Transverse colon (tissue), 4 donors: ENCODE data around the gene DNAJB11. TPM values are rescaled to one million over a fixed set of nuclear protein-coding genes. Genes with fewer than 3 reads are reported as not detected.

ENCODE experiments used
- DNase-seq: peaks from one replicate; pipeline ENCODE4 v3.0.0-alpha.2; 2019
- H3K27ac ChIP-seq, 4 donors: fragments of 200-600 bp; sonication (generic); 2 replicates each; pipeline ENCODE4 v1.5.1; 2016 to 2018; ENCODE audit warnings: inconsistent platforms in 4 of 4
- H3K27me3 ChIP-seq: fragments of 200-600 bp; sonication (generic); 2 replicates; pipeline ENCODE4 v1.5.1; 2017; ENCODE audit warnings: inconsistent platforms
- H3K36me3 ChIP-seq, 4 donors: fragments of 200-600 bp; sonication (generic); 2 replicates each; pipeline ENCODE4 v1.5.1; 2017 to 2019; ENCODE audit warnings: inconsistent platforms in 4 of 4
- H3K4me1 ChIP-seq, 4 donors: fragments of 200-600 bp; sonication (generic); 2 replicates each; pipeline ENCODE4 v1.5.1; 2017 to 2020; ENCODE audit warnings: inconsistent platforms in 4 of 4
- H3K4me3 ChIP-seq, 4 donors: fragments of 200-600 bp; sonication (generic); 1 replicate in 1 of 4; 2 replicates in 3 of 4; pipeline versions ENCODE4 v1.5.1 to v1.6.1; 2017 to 2019; ENCODE audit warnings: inconsistent platforms in 4 of 4
- H3K9me3 ChIP-seq, 2 donors: fragments of 200-600 bp; sonication (generic); 2 replicates each; pipeline ENCODE4 v1.5.1; 2017 to 2019; ENCODE audit warnings: inconsistent platforms in 2 of 2
- EP300 ChIP-seq: sonication (generic); formaldehyde crosslinking; IDR thresholded peaks from one replicate; pipeline ENCODE4 v1.6.1; 2017; ENCODE audit warnings: antibody characterized with exemption, low read depth
- POLR2A ChIP-seq: fragments of 450-650 bp; IDR thresholded peaks from one replicate; pipeline ENCODE4 v1.6.1; 2016; ENCODE audit warnings: antibody characterized with exemption, mild to moderate bottlenecking, moderate library complexity
- POLR2AphosphoS5 ChIP-seq, 3 donors: sonication (generic); formaldehyde crosslinking; IDR thresholded peaks; one replicate each; pipeline ENCODE4 v1.6.1; 2016; ENCODE audit warnings: antibody characterized with exemption in 3 of 3
- WGBS, 2 donors: methylation state at CpG; one replicate each; pipeline ENCODE4 v1.1.5; 2018; ENCODE audit warnings: low coverage in 1 of 2; 5-methylcytosine and 5-hydroxymethylcytosine counted together
- in situ Hi-C, 4 donors: fragments of 200-750 bp; cut with MboI; loops; one replicate each; pipeline versions ENCODE4 v1.15.0 to v1.15.1; 2017; ENCODE audit warnings: low sequenced_read_pairs in 3 of 4, low pct_ligation_motif_present in 1 of 4, low pct_unique_long_range_greater_than_20kb in 1 of 4
- intact Hi-C: fragments of 100-400 bp; cut with DNase I; formaldehyde crosslinking; loops from one replicate; pipeline ENCODE4 v1.15.1; 2023; ENCODE audit warnings: low total_unique reads
- total RNA-seq, 4 donors: library from RNA; depleted of rRNA; stranded (reverse); fragments of >200 nt; gene quantifications; one replicate each; pipeline ENCODE4 v1.1.0, GENCODE V29; 2016
- TF ChIP-seq, protein P1 (sequence below), 5 experiments: fragments of 200-600 bp in 3 of 5; fragments of 450-650 bp in 2 of 5; sonication (generic) in 3 of 5; IDR thresholded peaks; 1 replicate in 2 of 5; 2 replicates in 3 of 5; pipeline ENCODE4 v1.5.1; 2016 to 2017; ENCODE audit warnings: antibody characterized with exemption in 5 of 5, inconsistent platforms in 3 of 5, mild to moderate bottlenecking in 2 of 5, moderate library complexity in 1 of 5

The DNAJB11 gene
- total RNA-seq, 4 donors from 2014 or later = 15.7 to 50.0 (median 29.4) TPM

- no peak for DNase-seq
- H3K9me3 ChIP-seq = no peaks in the 10 kb centered on the region
- H3K27me3 ChIP-seq = no peaks in the 10 kb centered on the region
- TF ChIP-seq EP300 (no peak), POLR2AphosphoS5 (IDR thresholded peaks at IDR 0.05) (no peak), POLR2A (no peak)
- TF ChIP-seq, protein P1, sequence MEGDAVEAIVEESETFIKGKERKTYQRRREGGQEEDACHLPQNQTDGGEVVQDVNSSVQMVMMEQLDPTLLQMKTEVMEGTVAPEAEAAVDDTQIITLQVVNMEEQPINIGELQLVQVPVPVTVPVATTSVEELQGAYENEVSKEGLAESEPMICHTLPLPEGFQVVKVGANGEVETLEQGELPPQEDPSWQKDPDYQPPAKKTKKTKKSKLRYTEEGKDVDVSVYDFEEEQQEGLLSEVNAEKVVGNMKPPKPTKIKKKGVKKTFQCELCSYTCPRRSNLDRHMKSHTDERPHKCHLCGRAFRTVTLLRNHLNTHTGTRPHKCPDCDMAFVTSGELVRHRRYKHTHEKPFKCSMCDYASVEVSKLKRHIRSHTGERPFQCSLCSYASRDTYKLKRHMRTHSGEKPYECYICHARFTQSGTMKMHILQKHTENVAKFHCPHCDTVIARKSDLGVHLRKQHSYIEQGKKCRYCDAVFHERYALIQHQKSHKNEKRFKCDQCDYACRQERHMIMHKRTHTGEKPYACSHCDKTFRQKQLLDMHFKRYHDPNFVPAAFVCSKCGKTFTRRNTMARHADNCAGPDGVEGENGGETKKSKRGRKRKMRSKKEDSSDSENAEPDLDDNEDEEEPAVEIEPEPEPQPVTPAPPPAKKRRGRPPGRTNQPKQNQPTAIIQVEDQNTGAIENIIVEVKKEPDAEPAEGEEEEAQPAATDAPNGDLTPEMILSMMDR (IDR thresholded peaks at IDR 0.05) = no peak
- intact Hi-C loops = no loop called here
- no peak overlapping the region for H3K4me3 ChIP-seq
- in situ Hi-C loops = loop anchor here (25.0 kb wide), 2 partner anchors 209 to 559 kb away; partner anchors contain the start of gene RFC4 (in 2 of the 4)
- WGBS, 2 donors = 74 to 83% methylated on average over 7 of the region's 7 CpGs
- H3K27ac ChIP-seq = no peak overlapping the region
- peaks cover 0 to 4% (median 0%) of the 10 kb centered on the region in 4 donors for H3K4me1 ChIP-seq
- no peaks in the 10 kb centered on the region for H3K36me3 ChIP-seq
Measured at GRCh38 chr3:186603159-186603558, 32.6 kb downstream of the DNAJB11 start.

DNA sequence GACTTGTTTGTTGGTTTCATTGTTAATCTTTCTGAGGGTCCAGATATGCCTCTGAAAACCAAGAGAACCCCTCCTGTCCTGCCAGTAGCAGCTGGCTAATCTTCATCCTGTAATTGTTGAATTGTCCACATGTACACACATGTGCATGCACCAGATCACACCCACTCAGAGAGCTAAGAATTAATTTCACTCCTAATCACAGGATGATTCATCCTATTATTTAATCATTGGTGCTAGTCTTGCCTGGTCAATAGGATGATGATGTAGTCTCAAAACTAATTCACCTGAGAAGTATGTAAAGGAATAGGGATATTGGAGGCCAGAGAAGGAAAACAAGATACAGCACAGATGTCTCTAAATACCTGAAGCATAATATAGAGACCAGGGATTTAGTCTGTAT, 34.6 kb downstream of the DNAJB11 start:
- no peaks in the 10 kb centered on the region for H3K9me3 ChIP-seq
- intact Hi-C loops (no loop called here), in situ Hi-C loops (loop anchor here (5.0 to 25.0 kb wide), 3 partner anchors 207 to 557 kb away; partner anchors contain the start of gene RFC4 (in 2 of the 4))
- H3K4me1 ChIP-seq = no peaks in the 10 kb centered on the region
- TF ChIP-seq POLR2AphosphoS5 (IDR thresholded peaks at IDR 0.05) (no peak), POLR2A (no peak), EP300 (no peak)
- TF ChIP-seq, protein P1 (IDR thresholded peaks at IDR 0.05) = no peak
- H3K27me3 ChIP-seq = no peaks in the 10 kb centered on the region
- DNase-seq = no peak
- H3K4me3 ChIP-seq = no peak overlapping the region
- no peaks in the 10 kb centered on the region for H3K36me3 ChIP-seq
- no peak overlapping the region for H3K27ac ChIP-seq

DNA sequence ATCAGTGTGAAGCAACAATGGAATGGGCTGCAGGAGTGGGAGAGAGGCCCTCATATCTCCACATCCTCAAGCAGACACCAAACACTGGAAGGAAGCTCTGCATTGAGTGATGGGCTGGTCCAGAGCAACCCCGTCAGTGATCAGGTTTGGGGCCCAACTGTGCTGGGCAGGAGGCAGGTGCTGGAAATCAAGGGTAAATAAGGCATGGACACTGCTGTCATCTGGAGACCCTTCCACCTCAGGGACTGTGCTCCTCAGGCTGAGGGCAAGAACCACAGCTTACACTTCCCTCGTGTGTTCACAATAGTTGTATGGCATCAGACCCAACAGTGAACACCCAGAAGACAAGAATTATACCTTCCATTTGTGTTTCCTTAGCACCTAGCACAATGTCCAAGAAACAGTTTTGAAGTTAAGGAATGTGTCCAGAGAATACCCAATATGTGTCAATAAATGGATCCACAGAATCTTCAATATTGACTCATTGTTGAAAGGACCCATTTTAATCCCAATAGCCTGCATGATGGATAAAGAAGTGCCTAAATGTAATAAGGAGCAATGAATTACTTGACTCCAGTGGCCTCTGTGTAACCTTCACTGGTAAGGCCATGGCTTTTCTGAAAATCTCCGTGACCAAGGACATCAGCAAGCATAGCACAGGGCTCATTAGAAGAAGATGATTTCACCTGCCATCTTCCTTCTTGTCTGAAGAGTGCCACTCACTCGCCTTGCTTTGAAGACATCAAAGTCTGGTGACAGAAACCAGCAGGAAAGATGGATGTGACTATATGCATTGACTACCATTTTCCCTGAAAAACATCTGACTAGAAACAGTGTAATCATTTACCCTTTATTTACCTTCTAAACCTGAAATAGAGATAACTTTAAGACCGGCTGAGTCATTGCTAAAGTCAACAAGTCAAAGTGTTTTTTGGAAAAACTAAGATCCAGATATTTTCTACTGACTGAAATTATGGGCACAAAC, 35.3 kb downstream of the DNAJB11 start:
- TF ChIP-seq EP300 (no peak), POLR2A (no peak), POLR2AphosphoS5 (IDR thresholded peaks at IDR 0.05) (no peak)
- TF ChIP-seq, protein P1 (IDR thresholded peaks at IDR 0.05) = no peak
- Histone ChIP-seq H3K36me3 (no peaks in the 10 kb centered on the region), H3K4me1 (no peaks in the 10 kb centered on the region), H3K9me3 (no peaks in the 10 kb centered on the region), H3K4me3 (no peak overlapping the region), H3K27me3 (no peaks in the 10 kb centered on the region), H3K27ac (no peak overlapping the region)
- WGBS, 2 donors = 60 to 73% methylated on average over 3 to 5 of the region's 5 CpGs
- intact Hi-C loops = no loop called here
- in situ Hi-C loops = loop anchor here (5.0 to 25.0 kb wide), 3 partner anchors 206 to 556 kb away; partner anchors contain the start of gene RFC4 (in 2 of the 4)
- no peak for DNase-seq

GRCh38 chr3:186608624-186609215, 38.2 kb downstream of the DNAJB11 start:
- DNase-seq = no peak
- no peak for TF ChIP-seq POLR2A
- TF ChIP-seq, protein P1 (IDR thresholded peaks at IDR 0.05) = no peak
- TF ChIP-seq POLR2AphosphoS5 (IDR thresholded peaks at IDR 0.05) = no peak
- TF ChIP-seq EP300 = no peak
- Histone ChIP-seq H3K27me3 (no peaks in the 10 kb centered on the region), H3K4me3 (no peak overlapping the region), H3K27ac (no peak overlapping the region), H3K4me1 (no peaks in the 10 kb centered on the region), H3K9me3 (no peaks in the 10 kb centered on the region), H3K36me3 (no peaks in the 10 kb centered on the region)
- in situ Hi-C loops (loop anchor here (5.0 to 25.0 kb wide), 3 partner anchors 204 to 554 kb away; partner anchors contain the start of gene RFC4 (in 2 of the 4)), intact Hi-C loops (no loop called here)
- WGBS, 2 donors = 76 to 100% methylated on average over 1 to 2 of the region's 2 CpGs
